LoVo (cell line): Measurements from ENCODE around the gene STEAP1.
"Not testable (repeated sequence)": the region's sequence is repeated elsewhere in the genome, so short reads cannot be mapped to it uniquely, and the experiment has no call there.

Source experiments
- DNase-seq: peaks from one replicate; pipeline ENCODE4 v3.0.0-alpha.2; 2016; ENCODE audit warnings: low spot score

STEAP1 gene

DNA sequence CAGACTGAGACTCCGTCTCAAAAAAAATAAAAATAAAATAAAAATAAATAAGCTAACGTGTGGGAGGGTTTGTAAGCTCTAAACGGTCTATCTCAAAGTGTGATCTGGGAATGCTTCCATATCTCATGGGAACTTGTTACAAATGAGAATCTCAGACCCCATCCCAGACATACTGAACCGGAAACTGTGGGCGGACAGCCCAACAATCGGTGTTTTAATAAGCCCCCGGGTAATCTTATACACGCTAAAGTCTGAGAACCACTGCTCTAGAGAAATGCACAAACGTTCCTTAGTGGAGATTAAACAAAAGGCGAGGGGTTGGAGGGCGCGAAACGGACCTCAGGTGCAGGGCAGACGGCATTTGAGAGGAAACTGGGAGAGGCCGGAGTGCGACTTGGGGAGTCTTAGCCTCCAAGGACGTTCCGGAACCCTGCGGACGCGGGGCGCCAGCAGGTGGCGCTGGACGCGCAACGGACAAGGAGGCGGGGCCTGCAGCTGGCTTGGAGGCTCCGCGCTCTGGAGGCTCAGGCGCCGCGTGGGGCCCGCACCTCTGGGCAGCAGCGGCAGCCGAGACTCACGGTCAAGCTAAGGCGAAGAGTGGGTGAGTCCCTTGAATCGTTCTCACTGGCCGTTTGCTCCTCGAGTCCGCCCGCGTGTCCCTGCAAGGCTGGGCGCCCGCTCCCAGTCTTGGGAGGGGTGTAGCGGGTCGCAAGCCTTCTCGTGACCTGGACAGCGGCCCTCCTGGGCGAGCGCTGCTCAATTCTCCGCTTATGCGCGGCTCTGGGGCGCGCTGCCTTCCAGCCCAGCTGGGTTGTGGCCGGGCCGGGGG lies at the start of gene STEAP1:
TSS of gene STEAP1 (plus strand) at position 527 of the 829 bp plus-strand sequence. CDS start 5,320 bp downstream, outside the sequence.
- peak; percentile 94 for DNase-seq

DNA sequence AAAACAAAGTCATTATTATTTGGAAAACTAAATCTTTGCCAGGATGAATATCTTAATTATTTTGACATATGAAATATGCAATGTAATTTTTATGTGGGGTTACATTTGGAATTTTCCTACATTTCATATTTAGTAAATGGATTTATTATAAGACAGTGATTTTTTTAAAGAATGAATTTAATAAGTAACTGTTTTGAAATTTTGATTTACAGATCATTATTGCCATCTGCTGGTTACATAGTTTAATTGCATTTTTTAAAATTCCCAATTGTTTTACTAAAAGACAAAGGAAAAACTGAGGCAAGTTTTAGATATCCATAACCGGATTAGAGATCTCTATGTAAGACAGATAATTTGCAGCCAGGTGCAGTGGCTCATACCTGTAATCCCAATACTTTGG lies 39.3 kb upstream of the STEAP1 start:
- not testable (repeated sequence) for DNase-seq

DNA sequence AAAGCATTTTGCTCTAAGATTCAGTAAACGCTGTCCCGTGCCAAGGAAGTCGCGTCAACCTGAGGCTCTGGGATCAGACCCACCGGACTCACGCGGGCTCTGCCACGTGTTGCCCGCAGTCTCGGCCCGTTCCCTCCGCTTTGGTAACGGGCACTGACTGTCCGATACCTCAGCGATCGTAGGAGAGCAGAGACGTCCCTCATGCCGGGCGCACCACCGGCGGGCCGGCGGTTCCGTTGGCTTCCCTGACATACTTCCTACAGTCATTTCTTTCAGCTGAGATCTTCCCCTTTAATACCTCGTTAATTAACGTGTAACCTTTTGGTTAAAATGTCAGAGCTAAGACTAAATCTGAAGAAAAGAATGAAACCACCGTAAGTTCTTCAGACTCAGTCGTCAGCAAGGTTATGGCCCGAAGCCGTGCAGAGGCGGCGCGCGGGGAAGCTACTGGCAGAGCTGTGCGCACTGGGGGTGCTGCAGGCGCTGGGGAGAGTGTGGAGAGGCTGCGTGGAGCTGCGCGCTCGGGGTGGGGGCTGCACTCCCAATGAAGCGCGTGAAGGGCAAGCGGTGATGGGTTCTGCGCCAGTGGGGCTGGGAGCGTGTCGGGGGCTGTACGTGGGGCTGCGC lies 35.6 kb upstream of the STEAP1 start:
- not testable (repeated sequence) for DNase-seq

DNA sequence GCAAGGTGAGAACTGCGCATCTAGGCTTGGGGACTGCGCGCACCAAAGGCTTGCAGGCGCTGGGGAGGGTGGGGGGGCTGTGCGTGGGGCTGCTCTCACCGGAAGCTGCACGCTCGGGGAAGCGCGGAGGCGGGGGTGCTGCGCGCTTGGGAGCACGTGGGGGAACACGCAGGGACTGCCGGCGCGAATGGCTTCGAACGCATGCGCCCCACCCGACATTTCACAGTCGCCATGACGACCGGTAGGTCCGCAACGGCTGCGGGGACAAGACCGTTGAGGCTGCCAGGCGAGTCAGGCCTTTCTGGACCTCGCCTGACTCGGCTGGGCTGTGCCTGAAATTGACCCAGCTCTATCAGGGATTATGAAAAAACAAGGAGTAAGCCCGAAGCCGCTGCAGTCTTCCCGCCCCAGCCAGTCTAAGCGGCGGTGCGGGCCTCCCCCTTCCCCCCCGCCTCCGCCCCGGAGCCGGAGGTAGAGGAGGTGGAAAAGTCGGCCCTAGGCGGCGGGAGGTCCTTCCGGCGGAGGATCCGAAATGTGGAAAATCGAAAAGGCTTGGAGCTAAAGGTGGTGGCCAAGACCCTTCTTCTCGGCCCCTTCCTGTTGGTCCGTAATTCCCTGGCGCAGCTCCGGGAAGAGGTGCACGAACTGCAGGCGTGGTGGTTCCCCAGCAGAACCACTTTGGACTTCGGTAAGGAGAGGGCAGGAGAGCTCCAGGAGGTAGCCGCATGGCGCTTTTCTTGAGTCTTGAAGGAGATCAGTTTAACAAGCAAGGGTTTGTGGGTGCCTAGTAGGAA lies 34.9 kb upstream of the STEAP1 start:
- no peak for DNase-seq

DNA sequence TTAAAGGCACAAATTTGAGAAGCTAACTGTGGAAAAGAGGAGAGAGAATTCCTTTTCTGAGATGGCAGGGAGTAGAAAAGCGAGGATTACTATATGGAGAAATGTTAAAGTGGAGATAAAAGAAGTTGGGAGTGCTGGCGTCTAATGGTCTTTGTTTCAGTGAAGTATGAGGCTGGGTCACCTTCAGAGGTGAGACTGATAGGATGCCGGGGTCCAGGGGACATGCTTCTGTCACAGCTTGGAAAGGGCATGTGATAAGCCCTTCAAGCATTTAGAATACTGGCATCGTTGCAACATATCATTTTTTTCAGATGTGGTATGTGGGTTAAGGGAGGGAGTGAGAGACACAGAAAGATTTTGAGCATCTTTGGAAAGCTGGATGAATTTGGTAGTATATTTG lies 34.1 kb upstream of the STEAP1 start:
- DNase-seq: not testable (repeated sequence)

DNA sequence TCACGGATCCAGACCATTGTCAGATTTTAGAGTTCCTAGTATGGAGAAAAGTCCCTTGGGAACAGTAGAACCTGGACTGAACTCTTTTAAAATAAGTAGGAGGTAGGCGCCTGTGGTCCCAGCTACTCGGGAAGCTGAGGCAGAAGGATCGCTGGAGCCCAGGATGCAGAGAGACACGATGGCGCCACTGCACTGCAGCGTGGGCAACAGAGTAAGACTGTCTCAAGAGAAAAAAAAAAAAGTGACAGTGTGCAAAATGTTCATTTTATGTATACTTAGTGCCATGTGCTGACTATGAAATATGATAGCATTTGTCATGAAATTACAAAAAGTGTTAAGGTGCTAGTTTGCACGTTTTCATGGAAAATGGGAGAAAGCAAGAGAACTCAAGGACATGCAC lies 22.5 kb upstream of the STEAP1 start:
- DNase-seq: peak; percentile 35

DNA sequence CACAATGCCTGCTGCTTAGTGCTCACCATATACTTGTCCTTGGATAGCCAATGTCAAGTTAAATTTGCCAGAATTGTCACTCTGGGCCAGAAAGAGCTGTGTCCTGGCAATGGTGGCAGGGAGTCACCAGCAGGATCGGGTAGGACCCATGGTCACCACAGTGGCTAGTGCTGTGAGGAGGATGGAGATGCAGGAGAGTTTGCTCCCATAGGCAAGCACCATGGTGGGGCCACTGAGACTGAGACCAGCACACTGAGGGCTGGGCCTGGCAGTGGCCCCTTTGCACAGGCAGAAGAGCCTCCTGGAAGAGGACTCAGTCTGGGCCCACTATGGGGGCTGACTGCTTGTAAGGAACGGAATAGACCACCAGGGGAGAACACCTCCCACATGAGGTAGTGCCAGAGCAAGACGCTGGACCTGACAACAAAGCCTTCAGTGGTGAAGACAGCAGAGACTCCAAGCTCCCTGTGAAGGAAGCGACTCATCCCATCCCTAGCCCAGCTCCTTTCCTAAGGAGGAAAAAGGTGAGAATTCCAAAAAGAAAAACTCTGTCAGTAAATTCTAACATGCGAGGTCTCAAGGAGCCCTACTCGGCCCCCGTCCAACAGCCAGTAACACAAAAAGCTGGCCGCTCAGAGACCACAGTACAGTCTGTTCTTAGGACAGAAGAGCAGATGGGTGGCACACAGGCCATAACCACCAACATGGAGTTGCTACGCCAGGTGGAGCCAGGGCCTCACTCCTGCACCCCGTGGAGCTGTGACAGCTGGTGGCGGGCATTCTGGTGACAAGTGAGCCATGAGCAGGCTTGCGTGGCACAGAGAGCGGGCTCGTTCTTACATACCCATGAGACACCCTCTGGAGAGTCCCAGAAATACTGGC lies 6.9 kb upstream of the STEAP1 start:
- not testable (repeated sequence) for DNase-seq

DNA sequence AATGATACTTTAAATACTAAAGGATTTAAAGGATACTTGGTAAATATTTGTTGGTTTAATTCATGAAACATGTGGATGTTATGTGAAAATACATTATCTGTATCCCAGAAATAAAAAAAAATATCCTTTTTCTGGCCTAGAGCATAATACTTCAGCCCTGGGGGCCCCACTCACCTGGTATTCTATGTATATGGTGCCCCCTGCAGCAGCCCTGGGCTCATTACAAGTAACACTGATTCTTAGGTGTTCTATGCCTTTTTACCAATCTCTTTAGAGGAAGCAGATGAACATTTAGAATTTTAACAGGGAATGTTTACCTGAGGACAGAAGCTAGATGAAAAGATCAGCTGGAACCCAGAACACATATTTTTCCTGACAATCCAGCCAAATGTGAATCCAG lies 4.8 kb upstream of the STEAP1 start:
- DNase-seq: not testable (repeated sequence)

DNA sequence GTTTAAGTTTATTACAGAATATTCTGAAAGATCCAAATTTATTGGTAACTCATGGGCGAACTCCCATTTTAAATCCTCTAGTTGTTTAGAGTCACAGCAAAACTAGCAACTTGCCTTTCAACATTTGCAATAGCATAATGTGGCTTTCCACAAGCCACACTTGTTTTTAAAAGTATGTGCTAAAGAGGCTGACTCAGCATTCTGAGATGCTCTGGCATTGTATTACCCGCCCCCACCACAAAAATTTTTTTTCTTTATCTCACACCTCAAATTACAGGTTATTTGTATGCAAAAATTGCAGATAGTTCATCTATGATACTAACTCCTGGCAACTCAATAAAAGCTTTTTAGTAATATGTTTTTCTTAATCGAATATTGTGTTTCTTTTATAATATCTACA lies 2.4 kb upstream of the STEAP1 start:
- not testable (repeated sequence) for DNase-seq

DNA sequence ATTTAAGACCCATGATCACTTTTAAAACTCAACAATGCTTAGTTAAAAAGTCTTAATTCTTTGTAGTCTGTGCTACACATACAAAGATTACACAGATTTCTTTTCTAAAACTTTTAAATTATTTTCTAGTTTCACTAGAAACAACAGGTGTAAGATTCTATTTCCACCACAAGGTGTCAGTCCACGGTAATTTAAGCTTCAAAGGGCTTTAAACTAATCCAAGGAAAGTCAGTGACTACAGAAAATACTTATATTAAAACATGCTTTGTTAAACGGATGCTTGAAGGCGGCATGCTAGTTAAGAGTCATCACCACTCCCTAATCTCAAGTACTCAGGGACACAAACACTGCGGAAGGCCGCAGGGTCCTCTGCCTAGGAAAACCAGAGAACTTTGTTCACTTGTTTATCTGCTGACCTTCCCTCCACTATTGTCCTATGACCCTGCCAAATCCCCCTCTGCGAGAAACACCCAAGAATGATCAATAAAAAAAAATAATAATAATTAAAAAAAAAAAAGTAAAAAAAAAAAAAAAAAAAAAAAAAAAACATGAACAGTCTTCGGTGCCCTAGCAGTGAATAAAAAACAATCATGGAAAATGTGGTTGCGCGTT lies 1.5 kb upstream of the STEAP1 start:
- peak; percentile 77 for DNase-seq

DNA sequence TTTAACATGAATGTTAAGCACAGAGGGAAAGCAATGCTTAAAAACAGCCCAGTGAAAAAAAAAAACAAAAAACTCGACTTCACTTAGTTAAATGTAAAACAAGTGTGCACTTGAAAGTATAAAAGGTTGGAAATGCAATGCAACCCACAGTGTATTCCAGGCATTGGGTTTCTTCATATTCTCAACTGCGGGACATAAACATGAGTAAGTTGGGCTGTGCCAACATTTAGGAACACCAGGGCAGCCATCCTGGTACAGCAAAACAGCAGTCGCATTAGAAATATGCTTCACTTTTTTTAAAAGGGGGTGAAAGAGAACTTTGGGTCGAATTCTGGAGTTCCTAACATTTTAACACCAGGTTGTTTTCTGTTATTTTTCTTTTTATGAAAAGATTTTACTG lies 937 bp downstream of the STEAP1 start:
- no peak for DNase-seq

DNA sequence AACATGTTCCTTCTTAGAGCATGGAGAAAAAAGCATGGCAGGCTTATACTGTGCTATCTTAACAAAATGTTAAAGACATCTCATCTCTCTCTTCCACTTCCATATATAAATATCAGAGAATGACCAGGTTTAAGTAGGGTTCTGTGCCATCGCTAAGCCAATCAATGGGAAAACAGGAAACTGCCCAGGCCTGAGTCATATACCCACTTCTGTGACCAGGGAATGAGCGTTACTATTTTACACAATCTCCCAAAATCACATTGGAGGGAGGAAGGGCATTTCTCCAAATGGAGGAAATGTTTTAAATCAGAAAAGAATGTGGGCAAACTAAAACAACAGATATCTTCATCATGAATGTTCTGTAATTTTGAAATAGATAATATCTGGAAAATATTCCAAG lies 3.1 kb downstream of the STEAP1 start:
- DNase-seq: not testable (repeated sequence)

DNA sequence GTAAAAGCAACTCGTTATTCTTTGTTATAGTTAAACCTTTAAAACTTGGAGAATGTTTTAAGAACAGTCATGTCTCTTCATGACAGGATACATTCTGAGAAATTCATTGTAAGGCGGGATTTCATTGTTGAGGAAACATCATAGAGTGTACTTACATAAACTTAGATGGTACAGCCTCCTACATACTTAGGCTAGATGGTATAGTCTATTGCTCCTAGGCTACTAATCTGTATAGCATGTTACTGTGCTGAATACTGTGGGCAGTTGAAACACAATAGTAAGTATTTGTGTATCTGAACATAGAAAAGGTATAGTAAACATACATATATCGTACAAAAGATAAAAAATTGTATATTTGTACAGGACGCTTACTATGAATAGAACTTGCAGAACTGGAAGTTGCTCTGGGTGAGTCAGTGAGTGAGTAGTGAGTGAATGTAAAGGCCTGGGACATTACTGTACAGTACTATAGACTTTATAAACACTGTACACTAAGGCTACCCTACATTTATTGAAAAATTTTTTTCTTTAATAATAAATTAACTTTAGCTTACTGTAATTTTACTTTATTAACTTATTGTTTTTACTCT lies 3.6 kb downstream of the STEAP1 start:
- not testable (repeated sequence) for DNase-seq

DNA sequence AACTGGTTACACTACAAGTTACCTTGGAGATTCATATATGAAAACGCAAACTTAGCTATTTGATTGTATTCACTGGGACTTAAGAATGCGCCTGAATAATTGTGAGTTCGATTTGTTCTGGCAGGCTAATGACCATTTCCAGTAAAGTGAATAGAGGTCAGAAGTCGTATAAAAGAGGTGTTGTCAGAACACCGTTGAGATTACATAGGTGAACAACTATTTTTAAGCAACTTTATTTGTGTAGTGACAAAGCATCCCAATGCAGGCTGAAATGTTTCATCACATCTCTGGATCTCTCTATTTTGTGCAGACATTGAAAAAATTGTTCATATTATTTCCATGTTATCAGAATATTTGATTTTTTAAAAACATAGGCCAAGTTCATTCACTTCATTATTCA lies 9.3 kb downstream of the STEAP1 start:
- no peak for DNase-seq

DNA sequence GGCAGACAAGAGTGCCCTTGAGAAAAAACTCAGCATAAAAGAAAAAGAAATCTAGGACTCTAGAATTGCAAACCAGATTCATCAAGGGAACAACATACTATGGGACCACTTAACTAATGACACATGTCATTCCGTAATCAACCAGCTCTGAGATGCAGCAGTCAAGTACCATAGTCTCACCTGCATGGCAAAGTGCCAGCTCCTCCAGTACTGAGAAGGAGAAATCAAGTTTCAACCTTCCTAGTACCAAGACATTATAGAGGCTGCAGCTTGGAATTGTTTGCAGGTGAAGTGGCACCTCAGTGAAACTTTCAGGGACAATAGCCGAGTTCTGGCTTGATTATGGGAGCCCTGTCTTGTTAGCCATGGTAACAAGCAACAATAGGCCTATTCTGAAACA lies 11.5 kb downstream of the STEAP1 start:
- no peak for DNase-seq

DNA sequence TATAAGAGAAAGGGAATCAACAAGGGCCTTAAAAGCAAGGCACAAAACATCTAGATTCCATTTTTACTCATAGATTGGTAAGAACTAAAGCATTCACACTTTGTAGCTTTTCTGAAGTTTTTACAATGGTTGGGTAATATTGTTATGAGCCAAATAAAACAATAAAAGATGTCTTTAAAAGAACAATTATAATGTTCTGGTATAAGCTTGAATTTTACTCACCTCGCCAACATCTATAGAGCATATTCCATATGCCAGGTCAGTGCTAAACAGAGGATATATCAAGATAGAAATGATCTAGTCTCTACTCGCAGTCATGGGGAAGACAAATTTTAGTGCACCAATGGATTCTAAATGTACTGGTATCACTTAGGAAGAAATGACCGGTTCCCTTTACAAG lies 11.9 kb downstream of the STEAP1 start:
- DNase-seq: no peak

DNA sequence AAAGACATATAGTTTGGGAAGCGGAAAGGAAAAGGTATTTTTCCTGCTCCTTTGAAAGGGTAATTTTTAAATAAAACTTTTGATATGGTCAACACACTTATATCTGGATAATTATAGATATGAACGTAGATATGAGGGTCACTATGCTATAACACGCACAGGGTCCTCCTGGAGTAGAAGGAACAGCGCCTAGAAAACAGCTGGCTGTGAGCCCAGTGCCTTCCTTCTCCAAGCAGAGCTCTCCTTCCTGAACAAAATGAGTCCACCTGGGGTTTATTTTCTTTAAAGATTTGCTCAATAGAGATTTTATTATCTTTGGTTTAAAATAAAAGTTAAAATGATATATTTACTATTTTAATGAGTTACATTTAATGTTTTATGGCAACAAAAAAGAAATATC lies 13.1 kb downstream of the STEAP1 start:
- DNase-seq: no peak

DNA sequence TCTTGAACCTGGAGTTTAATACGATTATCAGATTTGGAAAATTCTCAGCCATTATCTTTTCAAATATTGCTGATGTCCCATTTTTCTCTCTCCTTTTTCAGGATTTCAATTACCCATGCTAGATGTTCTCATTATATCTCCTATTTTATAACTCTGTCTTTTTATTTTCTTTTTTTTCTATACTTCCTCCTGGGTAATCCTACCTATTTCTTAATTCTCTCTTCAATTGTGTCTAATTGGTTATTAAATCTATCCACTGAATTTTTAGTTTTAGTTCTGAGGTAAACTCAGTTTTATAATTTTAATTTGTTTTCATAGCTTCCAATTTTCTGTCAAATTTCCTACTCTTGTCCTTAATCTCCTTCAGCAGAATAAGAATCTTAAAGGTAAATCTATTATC lies 15.6 kb downstream of the STEAP1 start:
- DNase-seq: no peak

DNA sequence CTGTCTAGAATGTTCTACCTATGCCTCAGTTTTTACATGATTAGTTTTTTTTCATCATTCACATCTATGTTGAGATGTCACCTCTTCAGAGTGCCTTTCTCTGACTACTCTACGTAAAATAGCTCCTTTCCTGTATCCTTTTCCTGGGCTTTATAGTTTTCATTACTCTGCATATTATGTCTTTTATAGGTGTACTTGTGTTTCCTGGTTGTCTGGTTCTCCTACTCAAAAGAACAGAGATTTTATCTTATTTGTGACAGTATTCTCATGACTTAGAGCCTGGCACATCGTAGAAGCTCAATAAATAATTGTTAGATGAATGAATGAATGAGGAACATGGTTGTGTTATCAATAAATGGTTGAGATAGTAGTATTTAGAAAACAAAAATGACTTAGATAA lies 17.9 kb downstream of the STEAP1 start:
- DNase-seq: no peak

DNA sequence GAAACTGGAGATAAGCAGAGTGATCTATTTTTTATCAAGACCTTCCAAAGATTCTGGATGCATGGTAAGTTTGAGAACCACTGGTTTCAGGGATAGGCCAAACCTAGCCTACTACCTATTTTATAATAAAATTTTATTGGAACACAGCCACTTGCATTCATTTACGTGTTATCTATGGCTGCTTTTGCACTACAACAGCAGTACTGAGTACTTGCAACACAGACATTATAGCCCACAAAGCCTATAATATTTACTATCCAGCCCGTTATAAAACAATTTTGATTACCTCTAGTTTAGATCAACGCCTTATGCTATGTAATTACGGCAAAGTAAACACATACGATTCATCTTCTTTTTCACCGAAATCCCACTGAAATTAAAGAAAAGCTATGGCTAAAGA lies 18.4 kb downstream of the STEAP1 start:
- DNase-seq: no peak
